GM23338 (cell line): ENCODE measurements around the gene ZBTB39. TPM values are rescaled to one million over a fixed set of nuclear protein-coding genes. Genes with fewer than 3 reads are reported as not detected.
A peak's percentile ranks its signal among the peaks of the same experiment; 100 is the strongest.

Experiments used
- ATAC-seq: fragments of 200-7000 bp; cut with Tn5 transposase; 3 replicates; pipeline ENCODE4 v1.9.1; 2020
- DNase-seq: peaks from one replicate; pipeline ENCODE4 v3.0.0-alpha.2; 2015; ENCODE audit warnings: low spot score
- H2AFZ ChIP-seq: fragments of 200-600 bp; sonication (generic); 2 replicates; pipeline ENCODE4 v1.8.0; 2016; ENCODE audit warnings: antibody characterized with exemption, mild to moderate bottlenecking, moderate library complexity
- H3F3A ChIP-seq: fragments of 200-600 bp; sonication (generic); replicated peaks from 2 replicates; pipeline ENCODE4 v1.8.0; 2017; ENCODE audit warnings: antibody characterized with exemption, mixed run types, low read depth
- H3K27ac ChIP-seq: fragments of 200-600 bp; sonication (generic); 2 replicates; pipeline ENCODE4 v1.6.1; 2016; ENCODE audit warnings: low read depth
- H3K27me3 ChIP-seq: fragments of 200-600 bp; sonication (generic); 2 replicates; pipeline ENCODE4 v1.8.0; 2016; ENCODE audit warnings: mild to moderate bottlenecking, mixed run types, moderate library complexity; ENCODE audit not compliant: insufficient read depth
- H3K36me3 ChIP-seq: fragments of 200-600 bp; sonication (generic); 2 replicates; pipeline ENCODE4 v1.8.0; 2016; ENCODE audit warnings: mild to moderate bottlenecking; ENCODE audit not compliant: insufficient read depth
- H3K4me1 ChIP-seq: fragments of 200-600 bp; sonication (generic); 2 replicates; pipeline ENCODE4 v1.8.0; 2016; ENCODE audit warnings: mild to moderate bottlenecking, moderate library complexity; ENCODE audit not compliant: insufficient read depth
- H3K4me2 ChIP-seq: fragments of 200-600 bp; sonication (generic); 2 replicates; pipeline ENCODE4 v1.7.1; 2017; ENCODE audit warnings: mixed run types
- H3K4me3 ChIP-seq: fragments of 200-600 bp; sonication (generic); 2 replicates; pipeline ENCODE4 v1.6.1; 2016; ENCODE audit warnings: mixed run types
- H3K79me2 ChIP-seq: fragments of 200-600 bp; sonication (generic); replicated peaks from 2 replicates; pipeline ENCODE4 v1.8.0; 2017; ENCODE audit warnings: mild to moderate bottlenecking; ENCODE audit not compliant: insufficient read depth
- H3K9me2 ChIP-seq: fragments of 200-600 bp; sonication (generic); 2 replicates; pipeline ENCODE4 v1.8.0; 2017; ENCODE audit not compliant: insufficient read depth
- H4K20me1 ChIP-seq: fragments of 200-600 bp; sonication (generic); replicated peaks from 2 replicates; pipeline ENCODE4 v1.8.0; 2017; ENCODE audit warnings: mild to moderate bottlenecking; ENCODE audit not compliant: insufficient read depth
- H3K27ac Mint-ChIP-seq: 2 replicates; pipeline ENCODE4 v1.8.0; 2020; ENCODE audit warnings: inconsistent platforms, mild to moderate bottlenecking, moderate library complexity, mixed read lengths
- H3K27me3 Mint-ChIP-seq: 3 replicates; pipeline ENCODE4 v1.8.0; 2022; ENCODE audit warnings: low read depth, mild to moderate bottlenecking, moderate library complexity, mixed read lengths, inconsistent platforms; ENCODE audit not compliant: insufficient read depth, poor library complexity
- H3K36me3 Mint-ChIP-seq: 3 replicates; pipeline ENCODE4 v1.8.0; 2021; ENCODE audit warnings: low read depth, mild to moderate bottlenecking, inconsistent platforms, moderate library complexity, mixed read lengths
- H3K4me1 Mint-ChIP-seq: 3 replicates; pipeline ENCODE4 v1.8.0; 2020; ENCODE audit warnings: mild to moderate bottlenecking, inconsistent platforms, mixed read lengths
- H3K4me3 Mint-ChIP-seq: 3 replicates; pipeline ENCODE4 v1.8.0; 2021; ENCODE audit warnings: moderate library complexity, mild to moderate bottlenecking, inconsistent platforms, mixed read lengths
- H3K9me3 Mint-ChIP-seq: 3 replicates; pipeline ENCODE4 v1.8.0; 2020; ENCODE audit warnings: moderate library complexity, mild to moderate bottlenecking, inconsistent platforms, mixed read lengths
- ETS1 ChIP-seq: IDR thresholded peaks from 2 replicates; pipeline ENCODE4 v1.6.1; 2016; ENCODE audit warnings: antibody characterized with exemption
- EZH2 ChIP-seq: fragments of 200-600 bp; sonication (generic); IDR thresholded peaks from one replicate; pipeline ENCODE4 v1.8.0; 2017; ENCODE audit warnings: antibody characterized with exemption, mild to moderate bottlenecking, low read depth; ENCODE audit not compliant: unreplicated experiment
- EZH2phosphoT487 ChIP-seq: fragments of 200-600 bp; sonication (generic); IDR thresholded peaks from one replicate; pipeline ENCODE4 v1.8.1; 2018; ENCODE audit warnings: antibody characterized with exemption; ENCODE audit not compliant: unreplicated experiment
- REST ChIP-seq: IDR thresholded peaks from one replicate; pipeline ENCODE4 v1.6.1; 2018; ENCODE audit warnings: antibody characterized with exemption; ENCODE audit not compliant: unreplicated experiment
- ZNF114 ChIP-seq: fragments of 250-450 bp; sonication (Bioruptor Pico); IDR thresholded peaks from 2 replicates; pipeline ENCODE4 v1.5.0; 2020; ENCODE audit warnings: mild to moderate bottlenecking, moderate library complexity
- ZNF331 ChIP-seq: fragments of 250-450 bp; sonication (Bioruptor Pico); IDR thresholded peaks from 2 replicates; pipeline ENCODE4 v1.5.0; 2020; ENCODE audit warnings: low read depth, mild to moderate bottlenecking, moderate library complexity
- polyA plus RNA-seq: library from polyadenylated mRNA; unstranded; fragments of >200 nt; fragmentation: Nextera tagmentation; extraction: Ambion mirVana; gene quantifications from 2 replicates; pipeline ENCODE4 v1.2.1, GENCODE V29; 2016
- total RNA-seq: library from RNA; depleted of rRNA; stranded (reverse); fragments of >200 nt; shearing (Covaris generic); gene quantifications from 2 replicates; pipeline ENCODE4 v1.2.3, GENCODE V29; 2014

Gene ZBTB39
- total and polyA plus RNA-seq, 2 experiments from 2014 or later = 6.6 to 26.7 TPM

- no peaks in the 10 kb centered on the region for H3K9me3 Mint-ChIP-seq
- DNase-seq (no peak), ATAC-seq (no peak)
- no peak overlapping the region for H3K27ac ChIP-seq
- no peaks in the 10 kb centered on the region for H3K27me3 ChIP-seq
- no peak for TF ChIP-seq ZNF114
- H3F3A ChIP-seq = no peaks in the 10 kb centered on the region
- H3K4me3 Mint-ChIP-seq = no peak overlapping the region
- no peak overlapping the region for H3K4me2 ChIP-seq
- H3K27ac Mint-ChIP-seq = no peak overlapping the region
- no peaks in the 10 kb centered on the region for H3K36me3 ChIP-seq
- H3K4me1 ChIP-seq = no peaks in the 10 kb centered on the region
- peaks cover 3% of the 10 kb centered on the region; the same call in 1 of the 2 replicates for H3K9me2 ChIP-seq
- H3K4me3 ChIP-seq = no peak overlapping the region
- no peak overlapping the region for H2AFZ ChIP-seq
- H3K27me3 Mint-ChIP-seq = peaks cover 9% of the 10 kb centered on the region
- no peaks in the 10 kb centered on the region for H4K20me1 ChIP-seq
- H3K79me2 ChIP-seq = no peaks in the 10 kb centered on the region
- peaks cover 16% of the 10 kb centered on the region for H3K4me1 Mint-ChIP-seq
- no peaks in the 10 kb centered on the region for H3K36me3 Mint-ChIP-seq
Measured at GRCh38 chr12:57033431-57033830, 27.1 kb upstream of the ZBTB39 start.

- H2AFZ ChIP-seq = peak overlapping the region; percentile 95
- Mint-ChIP-seq H3K27ac (no peak overlapping the region; the same call in 1 of the 2 replicates), H3K4me3 (no peak overlapping the region), H3K36me3 (no peaks in the 10 kb centered on the region; the same call in 2 of the 3 replicates), H3K27me3 (peaks cover 12% of the 10 kb centered on the region), H3K9me3 (no peaks in the 10 kb centered on the region), H3K4me1 (peaks cover 22% of the 10 kb centered on the region)
- H3K79me2 ChIP-seq = no peaks in the 10 kb centered on the region
- DNase-seq (no peak), ATAC-seq (no peak)
- no peaks in the 10 kb centered on the region for H4K20me1 ChIP-seq
- no peak overlapping the region for H3K4me2 ChIP-seq
- H3K36me3 ChIP-seq = no peaks in the 10 kb centered on the region
- TF ChIP-seq EZH2 (no peak), ZNF331 (CRISPR knock-in tag) (no peak), REST (no peak), EZH2phosphoT487 (no peak), ZNF114 (no peak), ETS1 (no peak)
- no peaks in the 10 kb centered on the region for H3F3A ChIP-seq
- H3K27ac ChIP-seq = no peak overlapping the region
- H3K4me3 ChIP-seq = no peak overlapping the region
- peaks cover 9% of the 10 kb centered on the region; the same call in 1 of the 2 replicates for H3K4me1 ChIP-seq
- no peaks in the 10 kb centered on the region for H3K27me3 ChIP-seq
- H3K9me2 ChIP-seq = no peaks in the 10 kb centered on the region
Measured at GRCh38 chr12:57031789-57032188, 25.4 kb upstream of the ZBTB39 start.
